Tibial nerve (tissue), 3 donors: ENCODE results near the gene TMEM232.
"Not testable (repeated sequence)": the region's sequence is repeated elsewhere in the genome, so short reads cannot be mapped to it uniquely, and the experiment has no call there.

Experiments
- CTCF ChIP-seq, 5 experiments: fragments of 200-600 bp in 3 of 5; fragments of 450-650 bp in 2 of 5; sonication (generic) in 3 of 5; IDR thresholded peaks; one replicate each; pipeline ENCODE4 v1.5.1; 2016 to 2019; ENCODE audit warnings: antibody characterized with exemption in 5 of 5, mild to moderate bottlenecking in 3 of 5, moderate library complexity in 2 of 5
- POLR2A ChIP-seq, 2 donors: fragments of 450-650 bp; IDR thresholded peaks; one replicate each; pipeline ENCODE4 v1.6.1; 2017; ENCODE audit warnings: antibody characterized with exemption in 2 of 2, mild to moderate bottlenecking in 2 of 2, moderate library complexity in 2 of 2

GRCh38 chr5:110731499-110731898, 5.0 kb upstream of the TMEM232 start:
- not testable (repeated sequence) for TF ChIP-seq CTCF, POLR2A (IDR thresholded peaks at IDR 0.05)
